ENCODE measurements around the gene KCNA3.

GRCh38 chr1:110626889-110627288, 47.9 kb downstream of the KCNA3 start:
- TF ChIP-seq CTCF (conservative IDR thresholded peaks at IDR 0.05) (no peak), EZH2 (IDR thresholded peaks at IDR 0.05; ENCODE audit: low read depth) (no peak)

Measured in PC-9 (cell line).